ENCODE measurements around the gene DTX2.
"Not testable (repeated sequence)": the region's sequence is repeated elsewhere in the genome, so short reads cannot be mapped to it uniquely, and the experiment has no call there.

Gene DTX2

GRCh38 chr7:76492139-76492538 lies 30.6 kb downstream of the DTX2 start:
- not testable (repeated sequence) for DNase-seq (ENCODE audit: low read depth)

GRCh38 chr7:76495717-76496116 lies 34.2 kb downstream of the DTX2 start:
- not testable (repeated sequence) for DNase-seq (ENCODE audit: low read depth)

GRCh38 chr7:76497918-76498582 lies 36.5 kb downstream of the DTX2 start:
- not testable (repeated sequence) for DNase-seq (ENCODE audit: low read depth)

- not testable (repeated sequence) for DNase-seq (ENCODE audit: low read depth)
These were observed 37.2 kb downstream of the DTX2 start for GRCh38 chr7:76498583-76499200.

- DNase-seq (ENCODE audit: low read depth): not testable (repeated sequence)
These were observed 37.9 kb downstream of the DTX2 start for GRCh38 chr7:76499201-76499923.

DNA sequence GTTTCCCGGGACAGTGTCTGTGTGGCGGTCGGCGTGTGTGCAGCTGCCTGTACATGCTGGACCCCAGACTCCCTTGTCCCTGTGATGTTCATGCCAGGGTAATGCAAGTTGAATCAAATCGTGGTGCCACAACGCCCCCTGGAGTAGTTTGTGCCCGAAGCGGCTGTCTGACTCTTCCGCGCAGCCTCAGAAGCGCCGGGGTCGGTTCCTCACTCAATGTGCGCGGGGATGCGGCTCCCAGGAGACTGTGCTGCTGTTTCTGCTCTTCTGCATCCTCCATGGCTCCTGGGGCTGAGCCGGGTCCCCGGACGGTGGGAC lies 38.4 kb downstream of the DTX2 start:
- not testable (repeated sequence) for DNase-seq (ENCODE audit: low read depth)

GRCh38 chr7:76502224-76502623 lies 40.7 kb downstream of the DTX2 start:
- DNase-seq (ENCODE audit: low read depth): not testable (repeated sequence)

DNA sequence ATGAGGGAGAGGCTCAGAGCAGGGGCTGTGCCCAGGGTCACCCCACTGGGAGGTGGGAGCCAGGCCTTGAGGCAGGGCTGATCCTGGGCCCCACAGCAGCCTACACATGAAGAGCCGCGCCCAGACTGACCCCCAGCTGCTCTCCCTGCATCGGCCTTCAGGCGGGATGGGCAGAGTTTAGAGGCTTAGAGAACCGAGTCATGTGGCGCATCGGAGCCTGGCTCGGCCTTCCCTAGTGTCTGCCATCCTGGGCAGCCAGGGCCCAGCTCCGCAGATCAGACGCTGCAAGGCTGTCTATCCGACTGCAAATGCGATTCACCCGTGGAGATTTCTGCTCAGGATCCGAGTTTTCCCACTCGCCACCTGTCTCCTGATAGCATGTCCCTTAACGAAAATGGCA lies 41.3 kb downstream of the DTX2 start:
- DNase-seq (ENCODE audit: low read depth): not testable (repeated sequence)

DNA sequence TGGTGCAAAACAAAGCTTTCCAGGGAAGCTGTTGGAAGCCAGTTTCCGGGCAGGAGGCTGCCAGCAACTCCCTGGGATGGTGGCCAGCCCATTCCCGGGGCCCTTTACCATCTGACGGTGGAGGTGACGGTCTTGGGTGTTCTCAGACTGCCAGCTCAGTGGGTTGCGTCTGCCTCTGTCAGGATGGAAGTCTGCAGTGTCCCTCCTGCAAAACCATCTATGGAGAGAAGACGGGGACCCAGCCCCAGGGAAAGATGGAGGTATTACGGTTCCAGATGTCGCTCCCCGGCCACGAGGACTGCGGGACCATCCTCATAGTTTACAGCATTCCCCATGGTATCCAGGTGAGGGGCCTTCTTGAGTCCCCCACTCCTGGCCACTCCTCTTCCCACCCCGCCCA lies 41.7 kb downstream of the DTX2 start:
- not testable (repeated sequence) for DNase-seq (ENCODE audit: low read depth)

DNA sequence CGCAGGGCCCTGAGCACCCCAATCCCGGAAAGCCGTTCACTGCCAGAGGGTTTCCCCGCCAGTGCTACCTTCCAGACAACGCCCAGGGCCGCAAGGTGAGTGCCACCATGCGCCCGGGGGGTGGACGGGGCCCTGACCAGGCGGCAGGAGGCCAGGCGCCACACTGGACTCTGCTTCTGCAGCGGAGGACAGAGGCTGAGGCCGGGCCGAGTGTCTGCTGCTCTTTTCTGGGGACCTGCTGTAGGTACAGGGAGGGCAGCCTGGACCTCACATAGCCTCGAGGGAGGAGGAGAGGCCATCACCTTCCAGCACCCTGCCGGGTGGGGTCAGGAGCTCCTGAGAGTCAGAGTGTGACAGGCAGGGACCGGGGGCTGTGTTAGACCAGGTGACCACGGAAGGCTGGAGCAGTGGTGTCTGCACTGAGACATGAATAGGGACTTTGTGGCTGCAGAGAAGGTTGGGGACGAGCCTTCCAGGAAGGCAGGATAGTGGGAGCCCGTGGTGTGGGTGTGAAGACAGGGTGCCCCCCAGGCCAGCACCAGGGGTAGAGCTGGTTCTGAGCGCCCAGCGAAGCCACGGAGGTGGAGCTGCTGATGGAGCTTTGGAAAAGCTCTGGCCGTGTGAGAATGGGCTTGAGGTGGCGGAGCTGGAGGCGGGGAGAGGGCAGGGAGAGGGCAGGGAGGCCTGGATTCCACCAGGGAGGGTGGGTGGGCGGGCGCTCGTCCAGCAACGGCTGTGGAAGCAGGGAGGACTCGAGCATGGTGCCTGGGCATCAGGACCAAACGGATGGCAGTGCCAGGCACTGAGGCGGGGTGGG lies 43.0 kb downstream of the DTX2 start:
- DNase-seq (ENCODE audit: low read depth): not testable (repeated sequence)

- DNase-seq (ENCODE audit: low read depth): no peak
These were observed 43.9 kb downstream of the DTX2 start for GRCh38 chr7:76505168-76506080.

GRCh38 chr7:76506081-76506440 lies 44.6 kb downstream of the DTX2 start:
- no peak for DNase-seq (ENCODE audit: low read depth)

GRCh38 chr7:76506643-76507042 lies 45.1 kb downstream of the DTX2 start:
- DNase-seq (ENCODE audit: low read depth): not testable (repeated sequence)

GRCh38 chr7:76507723-76508406 lies 46.4 kb downstream of the DTX2 start:
- DNase-seq (ENCODE audit: low read depth): no peak

DNA sequence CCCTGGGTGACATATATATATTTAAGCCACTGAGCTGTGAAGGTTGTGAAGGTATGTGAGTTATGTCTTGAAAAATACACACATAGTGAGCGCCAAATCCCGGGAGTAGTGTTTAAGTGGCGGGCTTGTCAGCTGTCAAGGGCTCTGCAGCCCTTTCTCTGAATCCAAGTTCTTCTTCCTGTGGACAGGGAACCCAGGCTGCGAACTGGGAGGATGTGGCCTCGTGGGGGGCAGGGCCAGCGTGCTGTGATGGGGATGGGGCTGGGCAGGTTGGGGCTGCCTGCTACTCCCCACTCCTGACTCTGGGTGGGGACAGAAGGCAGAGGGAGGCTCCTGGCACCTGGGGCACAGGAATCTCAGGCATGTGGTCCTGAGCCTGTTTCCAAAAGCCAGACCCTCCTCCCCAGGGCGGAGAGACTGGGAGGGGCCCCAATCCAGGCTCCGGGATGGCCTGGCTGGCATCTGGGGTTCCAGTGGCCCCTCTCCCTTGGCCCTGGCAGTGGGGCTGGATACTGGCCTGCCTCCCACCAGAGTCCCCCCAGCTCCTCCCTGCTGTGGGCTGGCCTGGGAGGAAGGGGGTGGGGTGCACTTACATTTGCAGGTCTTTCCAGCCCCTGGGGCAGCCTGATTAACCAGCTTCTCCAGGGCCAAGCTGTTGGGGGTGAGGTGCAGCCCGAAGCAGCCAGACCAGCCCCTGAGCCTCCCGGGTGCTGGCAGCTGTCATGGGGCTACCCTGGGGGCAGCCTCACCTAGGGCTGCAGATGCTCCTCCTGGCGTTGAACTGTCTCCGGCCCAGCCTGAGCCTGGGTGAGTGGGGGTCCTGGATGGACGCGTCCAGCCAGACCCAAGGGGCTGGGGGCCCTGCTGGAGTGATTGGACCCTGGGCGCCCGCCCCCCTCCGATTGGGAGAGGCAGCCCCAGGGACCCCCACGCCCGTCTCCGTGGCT lies 48.7 kb downstream of the DTX2 start, which contains the start of gene UPK3B:
Gene UPK3B, plus strand, starts transcription at position 622 of the 947 bp plus-strand sequence. Its CDS starts 101 bp downstream, at position 723.
- DNase-seq (ENCODE audit: low read depth): no peak

DNA sequence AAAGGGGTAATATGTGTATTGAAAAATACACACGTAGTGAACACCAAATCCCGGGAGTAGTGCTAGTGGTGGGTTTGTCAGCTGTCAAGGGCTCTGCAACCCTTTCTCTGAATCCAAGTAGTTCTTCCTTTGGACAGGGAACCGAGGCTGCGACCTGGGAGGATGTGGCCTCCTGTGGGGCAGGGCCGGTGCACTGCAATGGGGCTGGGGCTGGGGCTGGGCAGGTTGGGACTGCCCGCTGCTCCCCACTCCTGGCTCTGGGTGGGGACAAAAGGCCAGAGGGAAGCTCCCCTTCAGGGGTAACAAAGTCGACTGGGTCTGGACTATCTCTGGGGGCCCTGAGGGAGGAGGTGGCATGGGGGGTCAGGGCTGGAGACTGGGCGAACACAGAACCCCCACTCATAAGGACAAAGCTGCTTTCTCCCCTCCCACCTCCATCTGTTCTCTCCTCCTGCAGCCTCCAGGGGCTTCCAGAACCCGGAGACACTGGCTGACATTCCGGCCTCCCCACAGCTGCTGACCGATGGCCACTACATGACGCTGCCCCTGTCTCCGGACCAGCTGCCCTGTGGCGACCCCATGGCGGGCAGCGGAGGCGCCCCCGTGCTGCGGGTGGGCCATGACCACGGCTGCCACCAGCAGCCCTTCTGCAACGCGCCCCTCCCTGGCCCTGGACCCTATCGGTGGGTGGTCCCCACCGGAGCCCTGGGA lies 49.8 kb downstream of the DTX2 start:
- DNase-seq (ENCODE audit: low read depth): not testable (repeated sequence)

DNA sequence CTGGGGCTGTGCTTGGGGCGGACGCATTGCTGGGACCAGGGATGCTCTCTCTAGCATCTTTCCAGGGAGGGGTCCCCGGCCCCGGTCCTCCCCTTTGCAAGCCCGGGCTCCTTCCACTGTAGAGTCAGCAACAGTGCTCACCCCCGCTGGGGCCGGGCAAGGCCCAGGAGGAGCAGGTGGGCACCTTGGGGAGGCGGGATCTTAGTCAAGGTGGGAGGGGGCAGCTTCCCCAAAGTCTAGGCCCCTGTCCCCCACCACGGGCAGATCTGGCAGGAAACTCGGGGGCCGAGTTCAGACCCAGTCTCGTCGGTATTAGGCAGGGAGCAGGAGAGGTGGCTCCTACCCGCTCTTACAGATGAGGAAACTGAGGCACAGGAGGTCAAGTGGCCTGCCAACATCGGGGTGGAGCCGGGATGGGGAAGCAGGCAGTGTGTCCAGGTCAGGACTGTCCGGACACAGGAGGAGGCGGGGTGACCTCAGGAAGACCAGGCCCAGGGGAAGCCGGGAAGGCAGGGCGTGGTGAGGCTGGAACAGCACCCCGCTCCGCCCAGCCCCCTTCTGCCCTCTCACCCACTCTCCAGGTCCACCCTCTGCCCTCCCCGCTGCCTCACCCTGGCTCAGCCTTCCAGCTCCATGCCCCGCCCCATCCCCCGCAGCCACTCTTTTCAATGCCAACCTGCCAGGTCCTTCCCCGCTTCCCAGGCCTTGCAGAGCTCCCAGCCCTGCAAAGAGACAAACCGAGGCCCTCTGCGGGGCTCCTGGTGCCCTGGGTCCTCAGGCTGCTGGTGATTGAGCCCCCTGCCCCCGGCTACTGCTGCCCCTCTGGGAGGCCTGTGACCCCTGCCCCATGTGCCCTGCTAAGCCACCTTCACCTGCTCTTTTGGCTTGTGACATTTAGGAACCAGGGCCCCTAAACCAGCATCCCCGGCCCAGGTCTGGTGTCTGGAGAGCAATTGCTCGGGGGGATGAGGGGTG lies 50.7 kb downstream of the DTX2 start:
- DNase-seq (ENCODE audit: low read depth): not testable (repeated sequence)
